Ovary (tissue), 9 donors: ENCODE measurements around the gene KRT73. TPM values are rescaled to one million over a fixed set of nuclear protein-coding genes. Genes with fewer than 3 reads are reported as not detected.

ENCODE experiments used
- DNase-seq, 5 donors: peaks; one replicate each; pipeline ENCODE4 v3.0.0-alpha.2; 2019 to 2020
- H3K27ac ChIP-seq, 2 donors: fragments of 200-600 bp; one replicate each; pipeline versions ENCODE4 v1.5.1 to v1.8.0; 2019 to 2022
- H3K27me3 ChIP-seq: fragments of 200-600 bp; one replicate; pipeline ENCODE4 v1.8.0; 2022
- H3K36me3 ChIP-seq: fragments of 200-600 bp; sonication (generic); one replicate; pipeline ENCODE4 v1.5.1; 2019
- H3K4me1 ChIP-seq: one replicate; pipeline ENCODE4 v1.8.1; 2013; ENCODE audit warnings: mild to moderate bottlenecking, moderate library complexity; ENCODE audit not compliant: insufficient read depth
- H3K4me3 ChIP-seq: fragments of 200-600 bp; sonication (generic); one replicate; pipeline ENCODE4 v1.5.1; 2017
- H3K9me3 ChIP-seq, 2 donors: fragments of 200-600 bp in 1 of 2; sonication (generic) in 1 of 2; one replicate each; pipeline versions ENCODE4 v1.5.1 to v1.8.1; 2013 to 2019; ENCODE audit warnings: mild to moderate bottlenecking in 1 of 2, moderate library complexity in 1 of 2
- EP300 ChIP-seq: sonication (generic); formaldehyde crosslinking; IDR thresholded peaks from one replicate; pipeline ENCODE4 v1.6.1; 2017; ENCODE audit warnings: antibody characterized with exemption
- POLR2A ChIP-seq: fragments of 450-650 bp; IDR thresholded peaks from one replicate; pipeline ENCODE4 v1.6.1; 2017; ENCODE audit warnings: antibody characterized with exemption, mild to moderate bottlenecking, moderate library complexity
- WGBS, 3 donors: extraction: QIAGEN DNeasy Blood & Tissue Kit in 1 of 3; methylation state at CpG; one replicate each; pipeline versions ENCODE4 v1.1.5 to v1.1.7; 2013 to 2017; 5-methylcytosine and 5-hydroxymethylcytosine counted together
- intact Hi-C, 4 donors: fragments of 100-400 bp; cut with DNase I; formaldehyde crosslinking; loops; one replicate each; pipeline versions ENCODE4 v1.11.0 to v1.15.1; 2022 to 2023
- polyA plus RNA-seq, 2 donors: library from polyadenylated mRNA; stranded (reverse); fragments of 200-250 nt in 1 of 2; fragments of 350-450 nt in 1 of 2; fragmentation: Illumina TruSeq in 1 of 2; extraction: RNeasy Lipid Tissue Mini Kit (QIAGEN cat#74804) in 1 of 2; gene quantifications; one replicate each; pipeline ENCODE4 v1.2.3, GENCODE V29; 2013 to 2014
- total RNA-seq, 7 donors: library from RNA; depleted of rRNA in 2 of 7; stranded (reverse); fragments of >200 nt in 2 of 7; fragmentation: NEBNext Ultra II Directional in 3 of 7; extraction: Animal tissue kit (Norgen Biotek cat#: 25700) in 3 of 7; gene quantifications; one replicate each; pipeline versions ENCODE4 v1.1.0 to v1.2.4, GENCODE V29; 2016 to 2023
- TF ChIP-seq, protein P1 (sequence below), 3 donors: fragments of 450-650 bp in 2 of 3; fragments of 200-600 bp in 1 of 3; IDR thresholded peaks; one replicate each; pipeline versions ENCODE4 v1.5.1 to v1.8.0; 2016 to 2022; ENCODE audit warnings: antibody characterized with exemption in 3 of 3, mild to moderate bottlenecking in 1 of 3
- donor health status: DM: no; HTN: no; CAD: no; lungs with moderate emphysema.
- donor health status: DM: no; HTN: no; CAD: no.
- donor health status: Bipolar disorder and iron deficiency.
- donor health status: DM: yes; HTN: yes; CAD: no.
- donor health status: DM: no; HTN: no; CAD: no.
- donor health status: DM: yes; HTN: yes; CAD: no.

Gene KRT73
- total and polyA plus RNA-seq, 9 donors = not detected

DNA sequence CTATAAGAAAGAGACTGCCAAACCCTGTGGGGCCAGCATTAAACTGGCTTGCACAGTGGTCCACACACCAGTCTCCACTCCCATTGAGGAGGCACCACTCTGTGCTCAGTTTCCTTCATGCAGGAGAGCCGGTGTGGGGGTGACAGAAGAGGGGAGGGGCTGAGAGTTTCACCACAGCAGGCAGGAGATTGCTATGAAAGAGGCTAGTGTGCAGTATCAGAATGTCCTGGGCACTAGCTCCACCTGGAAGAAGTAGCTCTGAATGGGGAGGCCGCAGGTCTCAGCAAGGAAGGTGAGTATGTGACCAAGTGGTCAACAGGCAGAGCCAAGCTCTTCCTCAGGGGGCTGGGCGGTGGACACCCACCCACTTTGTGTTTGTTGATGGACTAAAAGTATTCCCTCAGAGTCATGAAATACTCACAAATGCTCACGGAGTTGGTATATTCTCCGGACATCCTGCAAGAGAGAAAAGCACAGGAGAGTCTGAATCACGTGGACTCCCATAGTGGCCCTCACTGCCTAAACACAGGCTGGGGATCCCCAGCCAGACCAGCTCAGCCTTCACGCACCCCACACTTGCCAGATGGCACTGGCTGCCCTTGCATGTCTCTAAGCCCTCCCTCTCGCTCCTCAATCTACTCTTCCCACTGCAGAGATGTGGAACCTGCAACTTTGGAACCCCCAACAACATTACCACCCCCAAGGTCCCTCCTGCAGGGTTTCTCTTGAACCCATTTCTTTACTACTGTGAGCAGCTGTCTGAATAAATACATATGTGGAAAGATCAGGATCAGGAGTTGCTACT, 9.3 kb downstream of the KRT73 start:
- no peaks in the 10 kb centered on the region for H3K9me3 ChIP-seq
- DNase-seq = no peak
- 72 to 76% (median 73%) methylated on average over 8 of the region's 8 CpGs for WGBS, 3 donors
- TF ChIP-seq POLR2A = no peak
- no peak for TF ChIP-seq EP300
- TF ChIP-seq, protein P1, sequence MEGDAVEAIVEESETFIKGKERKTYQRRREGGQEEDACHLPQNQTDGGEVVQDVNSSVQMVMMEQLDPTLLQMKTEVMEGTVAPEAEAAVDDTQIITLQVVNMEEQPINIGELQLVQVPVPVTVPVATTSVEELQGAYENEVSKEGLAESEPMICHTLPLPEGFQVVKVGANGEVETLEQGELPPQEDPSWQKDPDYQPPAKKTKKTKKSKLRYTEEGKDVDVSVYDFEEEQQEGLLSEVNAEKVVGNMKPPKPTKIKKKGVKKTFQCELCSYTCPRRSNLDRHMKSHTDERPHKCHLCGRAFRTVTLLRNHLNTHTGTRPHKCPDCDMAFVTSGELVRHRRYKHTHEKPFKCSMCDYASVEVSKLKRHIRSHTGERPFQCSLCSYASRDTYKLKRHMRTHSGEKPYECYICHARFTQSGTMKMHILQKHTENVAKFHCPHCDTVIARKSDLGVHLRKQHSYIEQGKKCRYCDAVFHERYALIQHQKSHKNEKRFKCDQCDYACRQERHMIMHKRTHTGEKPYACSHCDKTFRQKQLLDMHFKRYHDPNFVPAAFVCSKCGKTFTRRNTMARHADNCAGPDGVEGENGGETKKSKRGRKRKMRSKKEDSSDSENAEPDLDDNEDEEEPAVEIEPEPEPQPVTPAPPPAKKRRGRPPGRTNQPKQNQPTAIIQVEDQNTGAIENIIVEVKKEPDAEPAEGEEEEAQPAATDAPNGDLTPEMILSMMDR (IDR thresholded peaks at IDR 0.05) = no peak
- H3K27me3 ChIP-seq = no peaks in the 10 kb centered on the region
- no peak overlapping the region for H3K27ac ChIP-seq
- no peaks in the 10 kb centered on the region for H3K36me3 ChIP-seq
- no peaks in the 10 kb centered on the region for H3K4me1 ChIP-seq
- intact Hi-C loops = no loop called here
- H3K4me3 ChIP-seq = no peak overlapping the region

DNA sequence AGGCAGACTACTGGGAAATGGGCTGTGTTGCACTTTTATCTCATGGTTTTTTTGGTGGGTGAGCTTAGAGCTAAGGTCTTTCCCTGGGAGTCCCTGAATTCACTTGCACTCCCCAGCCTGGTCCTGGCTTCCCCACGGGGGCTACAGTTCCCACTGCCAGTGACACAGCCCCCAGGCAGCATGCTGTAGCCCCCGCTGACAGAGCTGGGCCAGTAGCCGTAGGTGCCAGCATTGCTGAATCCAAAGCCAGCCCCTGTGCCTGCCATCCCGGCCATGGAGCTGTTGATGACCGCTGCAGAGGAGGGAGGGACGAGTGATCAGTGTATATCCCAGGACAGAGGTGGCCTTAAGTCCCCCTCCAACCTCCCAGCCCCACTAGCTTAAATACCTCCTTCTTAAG, 10.2 kb downstream of the KRT73 start:
- no peak overlapping the region for H3K4me3 ChIP-seq
- TF ChIP-seq, protein P1 (IDR thresholded peaks at IDR 0.05) = no peak
- TF ChIP-seq EP300 = no peak
- no peak for TF ChIP-seq POLR2A
- no peaks in the 10 kb centered on the region for H3K9me3 ChIP-seq
- intact Hi-C loops = no loop called here
- 67 to 74% (median 69%) methylated on average over 6 of the region's 6 CpGs for WGBS, 3 donors
- no peaks in the 10 kb centered on the region for H3K27me3 ChIP-seq
- no peak for DNase-seq
- no peaks in the 10 kb centered on the region for H3K36me3 ChIP-seq
- H3K4me1 ChIP-seq = no peaks in the 10 kb centered on the region
- H3K27ac ChIP-seq = no peak overlapping the region

DNA sequence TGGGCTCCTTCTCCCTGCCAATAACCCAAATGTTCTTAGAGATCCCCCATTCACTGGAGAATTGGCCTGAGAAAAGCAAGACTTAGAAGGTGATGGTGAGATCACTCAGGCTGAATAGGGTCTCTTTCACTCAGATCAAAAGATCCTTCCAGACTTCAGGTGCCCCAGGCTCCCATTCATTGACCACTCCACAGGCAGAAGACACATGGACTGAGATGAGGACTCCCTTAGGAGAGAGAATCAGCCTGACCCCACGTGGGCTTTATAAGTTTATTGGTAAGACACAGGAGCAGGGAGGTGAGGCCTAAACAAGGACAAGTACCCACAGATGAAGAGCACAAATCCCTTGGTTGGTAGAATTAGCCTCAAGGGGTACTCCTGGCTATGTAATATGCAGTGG, 11.0 kb downstream of the KRT73 start:
- no peak overlapping the region for H3K27ac ChIP-seq
- no peak overlapping the region for H3K4me3 ChIP-seq
- WGBS, 3 donors = 41 to 57% (median 55%) methylated on average over 1 of the region's 1 CpG
- no peaks in the 10 kb centered on the region for H3K4me1 ChIP-seq
- no peak for TF ChIP-seq POLR2A
- no peaks in the 10 kb centered on the region for H3K9me3 ChIP-seq
- DNase-seq = no peak
- H3K36me3 ChIP-seq = no peaks in the 10 kb centered on the region
- intact Hi-C loops = no loop called here
- H3K27me3 ChIP-seq = no peaks in the 10 kb centered on the region

DNA sequence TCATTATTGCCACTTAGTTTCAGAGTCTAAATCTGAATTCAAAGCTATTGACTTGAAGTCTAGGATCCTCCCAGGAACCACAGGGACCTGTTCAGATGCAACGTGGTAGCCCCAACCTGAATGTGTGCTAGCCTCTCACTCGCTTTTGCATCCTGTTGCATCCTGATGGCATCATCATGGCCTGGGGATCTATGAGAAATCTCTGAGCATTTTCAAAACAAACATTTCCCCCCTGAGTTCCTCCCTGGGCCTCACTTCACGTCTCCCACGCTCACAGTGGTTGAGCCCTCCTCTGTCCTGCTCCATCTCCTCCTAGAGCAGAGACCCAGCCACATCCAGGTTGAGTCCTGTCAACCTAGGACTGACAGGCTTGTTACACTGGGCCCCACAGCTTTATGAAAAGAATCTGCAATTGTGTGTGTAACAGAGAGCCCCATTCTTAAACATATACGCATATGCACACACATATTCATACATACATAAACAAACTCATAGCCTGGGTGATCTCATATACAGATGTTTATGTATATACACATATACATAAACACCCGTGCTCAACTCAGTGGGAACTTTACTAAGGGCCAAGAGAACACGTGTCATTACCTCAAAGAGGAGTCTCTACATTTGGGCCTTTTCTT, 11.7 kb downstream of the KRT73 start:
- DNase-seq = no peak
- Histone ChIP-seq H3K4me1 (no peaks in the 10 kb centered on the region), H3K36me3 (no peaks in the 10 kb centered on the region), H3K27me3 (no peaks in the 10 kb centered on the region), H3K27ac (no peak overlapping the region), H3K9me3 (no peaks in the 10 kb centered on the region), H3K4me3 (no peak overlapping the region)
- intact Hi-C loops = no loop called here
- no peak for TF ChIP-seq POLR2A
- TF ChIP-seq, protein P1 (IDR thresholded peaks at IDR 0.05) = no peak
- no peak for TF ChIP-seq EP300
- WGBS, 3 donors = 65 to 81% (median 75%) methylated on average over 7 of the region's 7 CpGs

DNA sequence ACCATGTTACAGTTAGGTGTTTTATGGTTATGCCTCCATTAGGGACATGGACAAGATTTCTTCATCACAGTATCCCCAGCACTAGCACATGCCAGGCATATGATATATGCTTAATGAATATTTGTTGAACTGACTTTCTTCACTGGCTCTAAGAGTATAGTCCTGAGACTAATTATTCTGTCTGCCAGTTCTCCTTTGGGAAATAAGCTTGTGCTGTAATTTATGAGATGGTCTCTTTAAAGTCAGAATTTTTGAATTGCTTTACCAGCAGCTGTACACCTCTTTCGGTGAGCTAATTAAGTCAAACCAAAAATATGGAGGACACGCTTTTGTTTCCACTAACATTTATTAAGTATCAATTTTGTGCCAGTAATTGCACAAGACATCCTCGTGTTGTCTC, 12.3 kb downstream of the KRT73 start:
- no peak overlapping the region for H3K27ac ChIP-seq
- H3K27me3 ChIP-seq = no peaks in the 10 kb centered on the region
- TF ChIP-seq POLR2A (no peak), EP300 (no peak)
- TF ChIP-seq, protein P1 (IDR thresholded peaks at IDR 0.05) = no peak
- 37 to 45% (median 41%) methylated on average over 3 of the region's 3 CpGs for WGBS, 3 donors
- H3K4me3 ChIP-seq = no peak overlapping the region
- H3K9me3 ChIP-seq = peaks cover 0 to 2% of the 10 kb centered on the region in 2 donors
- no peaks in the 10 kb centered on the region for H3K4me1 ChIP-seq
- H3K36me3 ChIP-seq = no peaks in the 10 kb centered on the region
- DNase-seq = no peak
- intact Hi-C loops = no loop called here
